ENCODE data around the gene GGTA1.

GRCh38 chr9:121478816-121479676 is 20.6 kb downstream of the GGTA1 start:
- TF ChIP-seq EZH2phosphoT487 (IDR thresholded peaks at IDR 0.05; ENCODE audit: borderline replicate concordance, low read length) = no peak
- TF ChIP-seq CTCF (IDR thresholded peaks at IDR 0.05; ENCODE audit: low read depth, low read length, poor library complexity, severe bottlenecking) = no peak

Data from DOHH2 (cell line).